CD14-positive monocyte (primary cell): ENCODE results near the gene OLFML1. TPM values are rescaled to one million over a fixed set of nuclear protein-coding genes. Genes with fewer than 3 reads are reported as not detected.

Experiments used
- DNase-seq, 3 donors: peaks; one replicate each; pipeline ENCODE4 v3.0.0-alpha.2; 2011 to 2022
- H2AFZ ChIP-seq: 2 replicates; pipeline ENCODE4 v1.6.0; 2012; ENCODE audit warnings: mild to moderate bottlenecking, low read depth, low read length, inconsistent platforms; ENCODE audit not compliant: insufficient read depth, poor library complexity, severe bottlenecking
- H3K27ac ChIP-seq, 2 donors: 1 replicate in 1 of 2; 2 replicates in 1 of 2; pipeline ENCODE4 v1.5.1; 2012 to 2013; ENCODE audit warnings: low read length in 2 of 2, control low read depth in 1 of 2, inconsistent platforms in 1 of 2, low read depth in 1 of 2, mild to moderate bottlenecking in 1 of 2
- H3K27me3 ChIP-seq, 2 donors: one replicate each; pipeline versions ENCODE4 v1.6.0 to v1.6.1; 2011 to 2013; ENCODE audit warnings: low read length in 2 of 2; ENCODE audit not compliant: control insufficient read depth in 2 of 2, insufficient read depth in 2 of 2
- H3K36me3 ChIP-seq, 2 donors: replicated peaks in 1 of 2; 1 replicate in 1 of 2; 2 replicates in 1 of 2; pipeline versions ENCODE4 v1.5.1 to v1.6.1; 2012 to 2013; ENCODE audit warnings: low read length in 2 of 2, control low read depth in 1 of 2, inconsistent platforms in 1 of 2, mild to moderate bottlenecking in 1 of 2; ENCODE audit not compliant: insufficient read depth in 2 of 2, control insufficient read depth in 1 of 2
- H3K4me1 ChIP-seq, 2 donors: 1 replicate in 1 of 2; 2 replicates in 1 of 2; pipeline versions ENCODE4 v1.5.1 to v1.6.1; 2012 to 2013; ENCODE audit warnings: low read length in 2 of 2, control low read depth in 1 of 2, inconsistent platforms in 1 of 2, mild to moderate bottlenecking in 1 of 2, moderate library complexity in 1 of 2; ENCODE audit not compliant: insufficient read depth in 2 of 2, control insufficient read depth in 1 of 2
- H3K4me2 ChIP-seq: replicated peaks from 2 replicates; pipeline ENCODE3; 2012; ENCODE audit warnings: low read length, moderate library complexity, mild to moderate bottlenecking; ENCODE audit not compliant: poor library complexity, severe bottlenecking; ENCODE audit errors: extremely low read depth
- H3K4me3 ChIP-seq, 3 experiments: fragments of 200-600 bp in 1 of 3; sonication (generic) in 1 of 3; replicated peaks in 1 of 3; 1 replicate in 2 of 3; 2 replicates in 1 of 3; pipeline ENCODE4 v1.5.1; 2011 to 2013; ENCODE audit warnings: low read length in 3 of 3, mild to moderate bottlenecking in 3 of 3, control low read depth in 2 of 3, low read depth in 2 of 3, inconsistent platforms in 1 of 3, moderate library complexity in 1 of 3
- H3K79me2 ChIP-seq: 2 replicates; pipeline ENCODE4 v1.6.0; 2012; ENCODE audit warnings: mild to moderate bottlenecking, control low read depth, inconsistent platforms, low read length, moderate library complexity; ENCODE audit not compliant: insufficient read depth
- H3K9ac ChIP-seq: 2 replicates; pipeline ENCODE4 v1.6.0; 2017; ENCODE audit warnings: low read length, mild to moderate bottlenecking; ENCODE audit not compliant: insufficient read depth, poor library complexity, severe bottlenecking
- H3K9me3 ChIP-seq, 2 donors: replicated peaks in 1 of 2; 1 replicate in 1 of 2; 2 replicates in 1 of 2; pipeline versions ENCODE4 v1.5.1 to v1.6.1; 2012 to 2013; ENCODE audit warnings: low read length in 2 of 2, control low read depth in 1 of 2; ENCODE audit not compliant: control insufficient read depth in 1 of 2, insufficient read depth in 1 of 2
- H4K20me1 ChIP-seq: 2 replicates; pipeline ENCODE4 v1.6.0; 2012; ENCODE audit warnings: mild to moderate bottlenecking, low read length, control low read depth, moderate library complexity; ENCODE audit not compliant: insufficient read depth
- H3K27ac Mint-ChIP-seq, 7 donors: one replicate each; pipeline ENCODE4 v1.8.0; 2020; ENCODE audit warnings: mild to moderate bottlenecking in 7 of 7, mixed read lengths in 7 of 7, moderate library complexity in 6 of 7, inconsistent platforms in 2 of 7
- H3K27me3 Mint-ChIP-seq, 3 donors: one replicate each; pipeline ENCODE4 v1.8.0; 2021 to 2022; ENCODE audit warnings: low read depth in 3 of 3, mild to moderate bottlenecking in 3 of 3, mixed read lengths in 3 of 3, moderate library complexity in 3 of 3, inconsistent platforms in 1 of 3
- H3K36me3 Mint-ChIP-seq, 2 donors: one replicate each; pipeline ENCODE4 v1.8.0; 2020; ENCODE audit warnings: mixed read lengths in 2 of 2, inconsistent platforms in 1 of 2, mild to moderate bottlenecking in 1 of 2
- H3K4me1 Mint-ChIP-seq: one replicate; pipeline ENCODE4 v1.8.0; 2020; ENCODE audit warnings: mild to moderate bottlenecking, mixed read lengths
- H3K4me3 Mint-ChIP-seq, 2 donors: one replicate each; pipeline ENCODE4 v1.8.0; 2020; ENCODE audit warnings: mild to moderate bottlenecking in 2 of 2, mixed read lengths in 2 of 2, moderate library complexity in 1 of 2
- H3K9me3 Mint-ChIP-seq, 7 donors: one replicate each; pipeline ENCODE4 v1.8.0; 2020 to 2022; ENCODE audit warnings: mixed read lengths in 7 of 7, mild to moderate bottlenecking in 6 of 7, moderate library complexity in 6 of 7, inconsistent platforms in 2 of 7
- CTCF ChIP-seq: fragments of 200-600 bp; IDR thresholded peaks from one replicate; pipeline ENCODE4 v1.8.0; 2022; ENCODE audit warnings: antibody characterized with exemption, mild to moderate bottlenecking
- WGBS: methylation state at CpG from one replicate; pipeline ENCODE4 v1.1.5; 2013; ENCODE audit warnings: missing lambda C conversion rate; ENCODE audit not compliant: insufficient coverage; 5-methylcytosine and 5-hydroxymethylcytosine counted together
- intact Hi-C, 2 donors: fragments of 100-400 bp; cut with micrococcal nuclease; formaldehyde crosslinking; loops; one replicate each; pipeline versions ENCODE4 v1.15.0 to v1.15.1; 2023
- polyA plus RNA-seq, 3 donors: library from polyadenylated mRNA; depleted of rRNA in 1 of 3; unstranded in 2 of 3; stranded (reverse) in 1 of 3; fragments of 300-500 nt in 2 of 3; fragments of >200 nt in 1 of 3; fragmentation: Illumina TruSeq in 2 of 3; gene quantifications; 1 replicate in 2 of 3; 2 replicates in 1 of 3; pipeline ENCODE4 v1.2.3, GENCODE V29; 2012 to 2021

OLFML1 gene
- polyA plus RNA-seq, 3 donors = 0.11 to 0.17 TPM; not detected in 1

GRCh38 chr11:7473717-7474116, 11.6 kb upstream of the OLFML1 start:
- H2AFZ ChIP-seq = no peak overlapping the region
- 83% methylated on average over 1 of the region's 1 CpG for WGBS
- no peaks in the 10 kb centered on the region for H3K79me2 ChIP-seq
- H3K9ac ChIP-seq = no peak overlapping the region
- TF ChIP-seq CTCF = no peak
- Mint-ChIP-seq H3K27ac (no peak overlapping the region), H3K4me3 (no peak overlapping the region), H3K36me3 (no peaks in the 10 kb centered on the region), H3K27me3 (peaks cover 2 to 6% (median 5%) of the 10 kb centered on the region in 3 donors), H3K4me1 (peaks cover 6% of the 10 kb centered on the region), H3K9me3 (peaks cover 0 to 3% (median 0%) of the 10 kb centered on the region in 7 donors)
- no peaks in the 10 kb centered on the region for H3K9me3 ChIP-seq
- H4K20me1 ChIP-seq = no peaks in the 10 kb centered on the region
- no peak overlapping the region for H3K27ac ChIP-seq
- peaks cover 0 to 5% of the 10 kb centered on the region in 2 donors for H3K4me1 ChIP-seq
- no peak overlapping the region for H3K4me3 ChIP-seq
- no peak for DNase-seq
- no peaks in the 10 kb centered on the region for H3K27me3 ChIP-seq
- no peak overlapping the region for H3K4me2 ChIP-seq
- H3K36me3 ChIP-seq = no peaks in the 10 kb centered on the region
- intact Hi-C loops = no loop called here

DNA sequence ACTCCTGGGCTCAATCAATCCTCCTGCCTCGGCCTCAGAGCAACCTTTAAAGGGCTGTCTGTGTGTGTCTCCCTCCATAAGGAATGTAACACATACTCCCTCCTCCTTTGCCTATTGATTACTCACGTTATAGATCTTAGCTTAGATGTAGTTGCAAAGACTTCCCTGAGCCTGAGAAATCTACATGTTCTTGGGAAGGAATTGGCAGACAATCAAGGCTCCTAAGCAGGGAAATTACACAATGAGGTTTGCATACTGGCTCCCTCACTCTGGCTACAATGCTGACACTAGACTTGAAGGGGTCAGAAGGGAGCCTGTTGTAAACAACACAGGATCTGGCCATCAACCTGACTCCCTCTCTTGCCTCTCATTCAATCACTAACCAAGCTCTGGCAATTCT, 5.2 kb upstream of the OLFML1 start:
- no peak overlapping the region for H2AFZ ChIP-seq
- Mint-ChIP-seq H3K4me3 (no peak overlapping the region), H3K27me3 (peaks cover 0 to 4% (median 3%) of the 10 kb centered on the region in 3 donors), H3K36me3 (no peaks in the 10 kb centered on the region), H3K27ac (no peak overlapping the region), H3K9me3 (no peaks in the 10 kb centered on the region), H3K4me1 (peaks cover 6% of the 10 kb centered on the region)
- H3K9ac ChIP-seq = no peak overlapping the region
- peaks cover 0 to 5% of the 10 kb centered on the region in 2 donors for H3K4me1 ChIP-seq
- H3K4me3 ChIP-seq = no peak overlapping the region
- DNase-seq = no peak
- H3K36me3 ChIP-seq = no peaks in the 10 kb centered on the region
- no peaks in the 10 kb centered on the region for H3K27me3 ChIP-seq
- intact Hi-C loops = no loop called here
- H3K4me2 ChIP-seq = no peak overlapping the region
- H4K20me1 ChIP-seq = no peaks in the 10 kb centered on the region
- no peaks in the 10 kb centered on the region for H3K79me2 ChIP-seq
- no CpG with 5 or more reads among the region's 2 CpGs for WGBS
- no peak for TF ChIP-seq CTCF
- no peak overlapping the region for H3K27ac ChIP-seq
- H3K9me3 ChIP-seq = no peaks in the 10 kb centered on the region
